Liver (tissue), 3 donors: ENCODE measurements around the gene CLASP2.

Experiments used
- EGR1 ChIP-seq, 2 donors: IDR thresholded peaks; 2 replicates each; pipeline ENCODE4 v1.6.1; 2016 to 2018; ENCODE audit warnings: antibody characterized with exemption in 2 of 2, low read depth in 2 of 2
- FOXA1 ChIP-seq: IDR thresholded peaks from 2 replicates; pipeline ENCODE4 v1.6.1; 2016; ENCODE audit warnings: antibody characterized with exemption
- JUND ChIP-seq, 2 donors: IDR thresholded peaks; 2 replicates each; pipeline ENCODE4 v1.6.1; 2016; ENCODE audit warnings: antibody characterized with exemption in 2 of 2
- RAD21 ChIP-seq, 2 donors: IDR thresholded peaks; 2 replicates each; pipeline ENCODE4 v1.6.1; 2016; ENCODE audit warnings: antibody characterized with exemption in 2 of 2, mild to moderate bottlenecking in 2 of 2
- RXRA ChIP-seq, 2 donors: IDR thresholded peaks; 2 replicates each; pipeline ENCODE4 v1.6.1; 2017 to 2018; ENCODE audit warnings: antibody characterized with exemption in 2 of 2, mild to moderate bottlenecking in 1 of 2
- SP1 ChIP-seq: IDR thresholded peaks from 2 replicates; pipeline ENCODE4 v1.6.1; 2018; ENCODE audit warnings: antibody characterized with exemption, mild to moderate bottlenecking
- TAF1 ChIP-seq: conservative IDR thresholded peaks from 2 replicates; pipeline ENCODE4 v1.6.1; 2016; ENCODE audit warnings: antibody characterized with exemption, mild to moderate bottlenecking
- YY1 ChIP-seq: IDR thresholded peaks from 2 replicates; pipeline ENCODE4 v1.6.1; 2016; ENCODE audit warnings: antibody characterized with exemption, mild to moderate bottlenecking
- TF ChIP-seq, protein P1 (sequence below): fragments of 150-350 bp; IDR thresholded peaks from 2 replicates; pipeline ENCODE4 v1.5.1; 2017; ENCODE audit warnings: improper control_type of control experiment, low read depth, low read length; ENCODE audit not compliant: missing input control
- TF ChIP-seq, protein P2 (sequence below): IDR thresholded peaks from 2 replicates; pipeline ENCODE4 v1.6.1; 2016; ENCODE audit warnings: antibody characterized with exemption, mild to moderate bottlenecking
- TF ChIP-seq, protein P3 (sequence below): IDR thresholded peaks from 2 replicates; pipeline ENCODE4 v1.6.1; 2016; ENCODE audit warnings: antibody characterized with exemption
- TF ChIP-seq, protein P4 (sequence below): IDR thresholded peaks from 2 replicates; pipeline ENCODE4 v1.6.1; 2016; ENCODE audit warnings: antibody characterized with exemption
- TF ChIP-seq, protein P5 (sequence below): IDR thresholded peaks from 2 replicates; pipeline ENCODE4 v1.6.1; 2016; ENCODE audit warnings: antibody characterized with exemption
- donor health status: healthy.
- donor health status: healthy.

DNA sequence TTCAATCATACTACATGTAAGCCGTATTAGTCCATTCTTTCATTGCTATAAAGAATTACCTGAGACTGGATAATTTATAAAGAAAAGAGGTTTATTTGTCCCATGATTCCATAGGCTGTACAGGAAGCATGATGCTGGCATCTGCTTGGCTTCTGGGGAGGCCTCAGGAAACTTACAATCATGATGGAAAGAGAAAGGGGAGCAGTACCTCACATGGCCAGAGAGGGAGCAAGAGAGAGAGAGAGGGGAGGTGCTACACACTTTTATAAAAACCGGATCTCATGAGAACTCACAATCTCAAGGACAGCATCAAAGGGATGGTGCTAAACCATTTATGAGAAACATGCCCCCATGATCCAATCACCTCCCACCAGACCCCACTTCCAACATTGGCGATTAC is 14.3 kb upstream of the CLASP2 start:
- TF ChIP-seq, protein P1, sequence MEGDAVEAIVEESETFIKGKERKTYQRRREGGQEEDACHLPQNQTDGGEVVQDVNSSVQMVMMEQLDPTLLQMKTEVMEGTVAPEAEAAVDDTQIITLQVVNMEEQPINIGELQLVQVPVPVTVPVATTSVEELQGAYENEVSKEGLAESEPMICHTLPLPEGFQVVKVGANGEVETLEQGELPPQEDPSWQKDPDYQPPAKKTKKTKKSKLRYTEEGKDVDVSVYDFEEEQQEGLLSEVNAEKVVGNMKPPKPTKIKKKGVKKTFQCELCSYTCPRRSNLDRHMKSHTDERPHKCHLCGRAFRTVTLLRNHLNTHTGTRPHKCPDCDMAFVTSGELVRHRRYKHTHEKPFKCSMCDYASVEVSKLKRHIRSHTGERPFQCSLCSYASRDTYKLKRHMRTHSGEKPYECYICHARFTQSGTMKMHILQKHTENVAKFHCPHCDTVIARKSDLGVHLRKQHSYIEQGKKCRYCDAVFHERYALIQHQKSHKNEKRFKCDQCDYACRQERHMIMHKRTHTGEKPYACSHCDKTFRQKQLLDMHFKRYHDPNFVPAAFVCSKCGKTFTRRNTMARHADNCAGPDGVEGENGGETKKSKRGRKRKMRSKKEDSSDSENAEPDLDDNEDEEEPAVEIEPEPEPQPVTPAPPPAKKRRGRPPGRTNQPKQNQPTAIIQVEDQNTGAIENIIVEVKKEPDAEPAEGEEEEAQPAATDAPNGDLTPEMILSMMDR = no peak
- TF ChIP-seq FOXA1 (no peak), TAF1 (no peak), RAD21 (IDR thresholded peaks at IDR 0.05) (no peak), JUND (IDR thresholded peaks at IDR 0.05) (no peak), EGR1 (IDR thresholded peaks at IDR 0.05; ENCODE audit: low read depth in 2 of 2) (no peak), RXRA (IDR thresholded peaks at IDR 0.05) (no peak), YY1 (no peak), SP1 (no peak)
- TF ChIP-seq, protein P2, sequence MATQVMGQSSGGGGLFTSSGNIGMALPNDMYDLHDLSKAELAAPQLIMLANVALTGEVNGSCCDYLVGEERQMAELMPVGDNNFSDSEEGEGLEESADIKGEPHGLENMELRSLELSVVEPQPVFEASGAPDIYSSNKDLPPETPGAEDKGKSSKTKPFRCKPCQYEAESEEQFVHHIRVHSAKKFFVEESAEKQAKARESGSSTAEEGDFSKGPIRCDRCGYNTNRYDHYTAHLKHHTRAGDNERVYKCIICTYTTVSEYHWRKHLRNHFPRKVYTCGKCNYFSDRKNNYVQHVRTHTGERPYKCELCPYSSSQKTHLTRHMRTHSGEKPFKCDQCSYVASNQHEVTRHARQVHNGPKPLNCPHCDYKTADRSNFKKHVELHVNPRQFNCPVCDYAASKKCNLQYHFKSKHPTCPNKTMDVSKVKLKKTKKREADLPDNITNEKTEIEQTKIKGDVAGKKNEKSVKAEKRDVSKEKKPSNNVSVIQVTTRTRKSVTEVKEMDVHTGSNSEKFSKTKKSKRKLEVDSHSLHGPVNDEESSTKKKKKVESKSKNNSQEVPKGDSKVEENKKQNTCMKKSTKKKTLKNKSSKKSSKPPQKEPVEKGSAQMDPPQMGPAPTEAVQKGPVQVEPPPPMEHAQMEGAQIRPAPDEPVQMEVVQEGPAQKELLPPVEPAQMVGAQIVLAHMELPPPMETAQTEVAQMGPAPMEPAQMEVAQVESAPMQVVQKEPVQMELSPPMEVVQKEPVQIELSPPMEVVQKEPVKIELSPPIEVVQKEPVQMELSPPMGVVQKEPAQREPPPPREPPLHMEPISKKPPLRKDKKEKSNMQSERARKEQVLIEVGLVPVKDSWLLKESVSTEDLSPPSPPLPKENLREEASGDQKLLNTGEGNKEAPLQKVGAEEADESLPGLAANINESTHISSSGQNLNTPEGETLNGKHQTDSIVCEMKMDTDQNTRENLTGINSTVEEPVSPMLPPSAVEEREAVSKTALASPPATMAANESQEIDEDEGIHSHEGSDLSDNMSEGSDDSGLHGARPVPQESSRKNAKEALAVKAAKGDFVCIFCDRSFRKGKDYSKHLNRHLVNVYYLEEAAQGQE = no peak
- TF ChIP-seq, protein P3, sequence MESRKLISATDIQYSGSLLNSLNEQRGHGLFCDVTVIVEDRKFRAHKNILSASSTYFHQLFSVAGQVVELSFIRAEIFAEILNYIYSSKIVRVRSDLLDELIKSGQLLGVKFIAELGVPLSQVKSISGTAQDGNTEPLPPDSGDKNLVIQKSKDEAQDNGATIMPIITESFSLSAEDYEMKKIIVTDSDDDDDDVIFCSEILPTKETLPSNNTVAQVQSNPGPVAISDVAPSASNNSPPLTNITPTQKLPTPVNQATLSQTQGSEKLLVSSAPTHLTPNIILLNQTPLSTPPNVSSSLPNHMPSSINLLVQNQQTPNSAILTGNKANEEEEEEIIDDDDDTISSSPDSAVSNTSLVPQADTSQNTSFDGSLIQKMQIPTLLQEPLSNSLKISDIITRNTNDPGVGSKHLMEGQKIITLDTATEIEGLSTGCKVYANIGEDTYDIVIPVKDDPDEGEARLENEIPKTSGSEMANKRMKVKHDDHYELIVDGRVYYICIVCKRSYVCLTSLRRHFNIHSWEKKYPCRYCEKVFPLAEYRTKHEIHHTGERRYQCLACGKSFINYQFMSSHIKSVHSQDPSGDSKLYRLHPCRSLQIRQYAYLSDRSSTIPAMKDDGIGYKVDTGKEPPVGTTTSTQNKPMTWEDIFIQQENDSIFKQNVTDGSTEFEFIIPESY = no peak
- TF ChIP-seq, protein P4, sequence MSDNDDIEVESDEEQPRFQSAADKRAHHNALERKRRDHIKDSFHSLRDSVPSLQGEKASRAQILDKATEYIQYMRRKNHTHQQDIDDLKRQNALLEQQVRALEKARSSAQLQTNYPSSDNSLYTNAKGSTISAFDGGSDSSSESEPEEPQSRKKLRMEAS = no peak
- TF ChIP-seq, protein P5, sequence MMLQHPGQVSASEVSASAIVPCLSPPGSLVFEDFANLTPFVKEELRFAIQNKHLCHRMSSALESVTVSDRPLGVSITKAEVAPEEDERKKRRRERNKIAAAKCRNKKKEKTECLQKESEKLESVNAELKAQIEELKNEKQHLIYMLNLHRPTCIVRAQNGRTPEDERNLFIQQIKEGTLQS = no peak
